Inflammatory macrophage (primary cell): Measurements from ENCODE around the gene NOD1.
"Not testable (repeated sequence)": the region's sequence is repeated elsewhere in the genome, so short reads cannot be mapped to it uniquely, and the experiment has no call there.

Experiments
- DNase-seq, 2 donors: peaks; one replicate each; pipeline ENCODE4 v3.0.0-alpha.2; 2020 to 2022

NOD1 gene

GRCh38 chr7:30504301-30505173 is 26.0 kb upstream of the NOD1 start, which contains the start of gene GGCT:
Gene GGCT (minus strand): TSS chr7:30504829. CDS start chr7:30504709, 120 bp downstream.
- peak; percentile 99 to 100 for DNase-seq

GRCh38 chr7:30503274-30504212 is 25.0 kb upstream of the NOD1 start:
- no peak for DNase-seq

GRCh38 chr7:30502470-30503251 is 24.1 kb upstream of the NOD1 start:
- peak; percentile 25 to 32 for DNase-seq

GRCh38 chr7:30501264-30501663 is 22.7 kb upstream of the NOD1 start:
- DNase-seq = no peak

GRCh38 chr7:30493228-30493627 is 14.6 kb upstream of the NOD1 start:
- no peak for DNase-seq

- DNase-seq = no peak
Measured at GRCh38 chr7:30491417-30491816, 12.8 kb upstream of the NOD1 start.

GRCh38 chr7:30487371-30487770 is 8.8 kb upstream of the NOD1 start:
- no peak for DNase-seq

- no peak for DNase-seq
Measured at GRCh38 chr7:30485667-30486066, 7.1 kb upstream of the NOD1 start.

GRCh38 chr7:30481416-30481815 is 2.8 kb upstream of the NOD1 start:
- DNase-seq = not testable (repeated sequence)

- peak; percentile 29 to 30 for DNase-seq
Measured at GRCh38 chr7:30479202-30480120, 877 bp upstream of the NOD1 start.

- DNase-seq = peak; percentile 87 to 93
Measured at GRCh38 chr7:30476459-30477145, 2.0 kb downstream of the NOD1 start.

GRCh38 chr7:30475580-30475979 is 3.0 kb downstream of the NOD1 start:
- DNase-seq = no peak

GRCh38 chr7:30474893-30475292 is 3.7 kb downstream of the NOD1 start:
- DNase-seq = peak in 1 of 2 donors; percentile 30

GRCh38 chr7:30474485-30474884 is 4.1 kb downstream of the NOD1 start:
- DNase-seq = no peak

- no peak for DNase-seq
Measured at GRCh38 chr7:30473903-30474302, 4.7 kb downstream of the NOD1 start.

- no peak for DNase-seq
Measured at GRCh38 chr7:30472784-30473775, 5.5 kb downstream of the NOD1 start.

- DNase-seq = no peak
Measured at GRCh38 chr7:30472081-30472783, 6.4 kb downstream of the NOD1 start.

GRCh38 chr7:30471205-30471604 is 7.4 kb downstream of the NOD1 start:
- no peak for DNase-seq

- no peak for DNase-seq
Measured at GRCh38 chr7:30470771-30471170, 7.8 kb downstream of the NOD1 start.
